Activated naive CD4-positive, alpha-beta T cell treated with anti-CD3 and anti-CD28 coated beads, Interleukin-2, amount 50 U/mL, for 16 hours (primary cell): ENCODE measurements around the gene ERN2.

Experiments used
- DNase-seq: peaks from one replicate; pipeline ENCODE4 v3.0.0-alpha.2; 2020

ERN2 gene

GRCh38 chr16:23682181-23682580, 30.8 kb downstream of the ERN2 start:
- no peak for DNase-seq

- DNase-seq: no peak
Observed at GRCh38 chr16:23679986-23680336, 33.1 kb downstream of the ERN2 start.

GRCh38 chr16:23679274-23679985, 33.6 kb downstream of the ERN2 start:
- DNase-seq: no peak

- DNase-seq: peak; percentile 78
Observed at GRCh38 chr16:23678430-23679273, 34.4 kb downstream of the ERN2 start, which contains the start of gene PLK1. Gene PLK1, plus strand, starts transcription at chr16:23678889. Its CDS starts 44 bp downstream, at chr16:23678933.

- no peak for DNase-seq
Observed at GRCh38 chr16:23676924-23677480, 36.0 kb downstream of the ERN2 start.

GRCh38 chr16:23673971-23674614, 38.9 kb downstream of the ERN2 start:
- no peak for DNase-seq

GRCh38 chr16:23670137-23670776, 42.8 kb downstream of the ERN2 start:
- peak; percentile 33 for DNase-seq

GRCh38 chr16:23668873-23669272, 44.1 kb downstream of the ERN2 start:
- no peak for DNase-seq

GRCh38 chr16:23668225-23668624, 44.8 kb downstream of the ERN2 start:
- no peak for DNase-seq

- no peak for DNase-seq
Observed at GRCh38 chr16:23667355-23667659, 45.7 kb downstream of the ERN2 start.

- DNase-seq: no peak
Observed at GRCh38 chr16:23666571-23667354, 46.3 kb downstream of the ERN2 start.

GRCh38 chr16:23663918-23664317, 49.1 kb downstream of the ERN2 start:
- no peak for DNase-seq

GRCh38 chr16:23651943-23652468, 61.0 kb downstream of the ERN2 start:
- DNase-seq: no peak

GRCh38 chr16:23650674-23651416, 62.2 kb downstream of the ERN2 start:
- DNase-seq: no peak

GRCh38 chr16:23642246-23642774, 70.7 kb downstream of the ERN2 start:
- DNase-seq: no peak

- peak; percentile 86 for DNase-seq
Observed at GRCh38 chr16:23640931-23641765, 71.9 kb downstream of the ERN2 start, which contains the start of the genes DCTN5 and PALB2. Gene DCTN5, plus strand, starts transcription at chr16:23641466. Its CDS starts 77 bp downstream, at chr16:23641543. Gene PALB2, minus strand, starts transcription at chr16:23641310. Its CDS starts 153 bp downstream, at chr16:23641157.

GRCh38 chr16:23640615-23640930, 72.4 kb downstream of the ERN2 start:
- DNase-seq: peak; percentile 42
